ENCODE results near the gene ABCA3. TPM values are rescaled to one million over a fixed set of nuclear protein-coding genes. Genes with fewer than 3 reads are reported as not detected.

ABCA3 gene
- total and polyA plus RNA-seq, 2 of the 8 experiments (the other 6 are each of a cell fraction or from before 2014, with no cell fraction given), result 5.7 to 7.9 TPM

DNA sequence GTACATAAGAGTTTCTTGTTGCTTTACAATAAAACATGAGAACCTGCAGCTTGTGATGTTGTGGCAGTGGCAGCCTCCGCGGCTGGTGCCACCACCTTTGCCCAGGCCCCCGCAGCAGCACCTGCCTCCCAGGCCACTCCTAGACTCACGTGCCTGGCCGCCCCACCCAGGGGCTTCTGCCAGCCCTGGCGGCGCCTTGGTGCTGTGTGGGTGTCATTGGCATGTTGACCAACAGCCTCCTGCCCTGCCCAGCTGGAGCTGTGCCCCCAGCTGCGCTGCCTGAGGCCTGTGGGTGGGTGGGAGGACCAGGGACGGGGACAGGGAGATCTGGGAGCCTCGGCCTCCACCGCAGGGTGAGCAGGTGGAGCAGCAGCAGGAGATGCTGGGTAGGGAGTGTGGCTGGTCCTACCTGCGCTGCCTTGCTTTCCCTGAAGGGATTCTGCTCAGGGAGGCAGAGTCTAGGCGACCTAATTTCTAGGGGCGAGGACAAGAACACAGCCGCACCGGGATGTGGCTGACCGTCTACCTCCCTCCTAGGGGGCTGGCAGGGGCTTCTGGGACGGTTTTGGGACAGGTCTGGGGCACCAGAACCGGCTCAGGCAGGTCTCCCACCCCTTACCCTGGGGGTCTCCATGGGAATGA is 104.7 kb downstream of the ABCA3 start (continued):
- TF ChIP-seq BCL11A (IDR thresholded peaks at IDR 0.05; ENCODE audit: low read depth in 2 of 2, low read length in 2 of 2) (no peak), SIN3A (conservative IDR thresholded peaks at IDR 0.05 in 1 of 2, IDR thresholded peaks at IDR 0.05 in 1 of 2; ENCODE audit: low read depth in 1 of 2, low read length in 2 of 2) (no peak), CHD2 (IDR thresholded peaks at IDR 0.05; ENCODE audit: low read length) (no peak), BRCA1 (IDR thresholded peaks at IDR 0.05; ENCODE audit: low read depth, low read length) (no peak), CEBPB (IDR thresholded peaks at IDR 0.05; ENCODE audit: low read depth, low read length) (no peak)

Measured in H1 (cell line).